ENCODE measurements around the gene OSMR.
A peak's percentile ranks its signal among the peaks of the same experiment; 100 is the strongest.

OSMR gene

GRCh38 chr5:38845526-38846378 is at the start of gene OSMR:
Gene OSMR (plus strand): TSS chr5:38846012. CDS start chr5:38869045, 23,033 bp downstream.
- Histone ChIP-seq H2AFZ (peak within 1 kb of the TSS; percentile 59), H3K4me1 (no peaks in the 10 kb centered on the region)

GRCh38 chr5:38796742-38797108 is 49.1 kb upstream of the OSMR start:
- no peaks in the 10 kb centered on the region for H3K27me3 ChIP-seq (ENCODE audit: control insufficient read depth, insufficient read depth, low read length)
- H2AFZ ChIP-seq, result no peak overlapping the region
- H3K4me2 ChIP-seq (ENCODE audit: low read length), result no peak overlapping the region
- no peaks in the 10 kb centered on the region for H3K79me2 ChIP-seq
- H3K9ac ChIP-seq, result no peak overlapping the region
- no peaks in the 10 kb centered on the region for H3K36me3 ChIP-seq (ENCODE audit: control insufficient read depth, insufficient read depth, low read length)
- no peaks in the 10 kb centered on the region for H3K4me1 ChIP-seq
- H3K4me3 ChIP-seq (ENCODE audit: low read depth, low read length), result no peak overlapping the region
- H3K27ac ChIP-seq, result peak overlapping the region; percentile 54
- no peaks in the 10 kb centered on the region for H3K9me3 ChIP-seq (ENCODE audit: control insufficient read depth, low read length)
- TF ChIP-seq, protein P1, sequence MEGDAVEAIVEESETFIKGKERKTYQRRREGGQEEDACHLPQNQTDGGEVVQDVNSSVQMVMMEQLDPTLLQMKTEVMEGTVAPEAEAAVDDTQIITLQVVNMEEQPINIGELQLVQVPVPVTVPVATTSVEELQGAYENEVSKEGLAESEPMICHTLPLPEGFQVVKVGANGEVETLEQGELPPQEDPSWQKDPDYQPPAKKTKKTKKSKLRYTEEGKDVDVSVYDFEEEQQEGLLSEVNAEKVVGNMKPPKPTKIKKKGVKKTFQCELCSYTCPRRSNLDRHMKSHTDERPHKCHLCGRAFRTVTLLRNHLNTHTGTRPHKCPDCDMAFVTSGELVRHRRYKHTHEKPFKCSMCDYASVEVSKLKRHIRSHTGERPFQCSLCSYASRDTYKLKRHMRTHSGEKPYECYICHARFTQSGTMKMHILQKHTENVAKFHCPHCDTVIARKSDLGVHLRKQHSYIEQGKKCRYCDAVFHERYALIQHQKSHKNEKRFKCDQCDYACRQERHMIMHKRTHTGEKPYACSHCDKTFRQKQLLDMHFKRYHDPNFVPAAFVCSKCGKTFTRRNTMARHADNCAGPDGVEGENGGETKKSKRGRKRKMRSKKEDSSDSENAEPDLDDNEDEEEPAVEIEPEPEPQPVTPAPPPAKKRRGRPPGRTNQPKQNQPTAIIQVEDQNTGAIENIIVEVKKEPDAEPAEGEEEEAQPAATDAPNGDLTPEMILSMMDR (IDR thresholded peaks at IDR 0.05), result no peak

More at GRCh38 chr5:38845526-38846378, at the start of gene OSMR:
- peak within 1 kb of the TSS; percentile 54 for H3K4me2 ChIP-seq (ENCODE audit: low read length)
- H3K79me2 ChIP-seq, result no peaks in the 10 kb centered on the region
- H3K27me3 ChIP-seq (ENCODE audit: control insufficient read depth, insufficient read depth, low read length), result no peaks in the 10 kb centered on the region
- H3K9me3 ChIP-seq (ENCODE audit: control insufficient read depth, low read length), result no peaks in the 10 kb centered on the region
- H3K27ac ChIP-seq, result peak within 1 kb of the TSS; percentile 65
- TF ChIP-seq, protein P1 (IDR thresholded peaks at IDR 0.05), result no peak
- no peak within 1 kb of the TSS for H3K9ac ChIP-seq
- H3K4me3 ChIP-seq (ENCODE audit: low read depth, low read length), result peak within 1 kb of the TSS; percentile 58
- H3K36me3 ChIP-seq (ENCODE audit: control insufficient read depth, insufficient read depth, low read length), result no peaks in the 10 kb centered on the region

- Histone ChIP-seq H3K4me1 (no peaks in the 10 kb centered on the region), H3K9me3 (ENCODE audit: control insufficient read depth, low read length) (no peaks in the 10 kb centered on the region), H3K79me2 (no peaks in the 10 kb centered on the region), H3K4me3 (ENCODE audit: low read depth, low read length) (no peak overlapping the region), H3K27ac (no peak overlapping the region), H3K4me2 (ENCODE audit: low read length) (no peak overlapping the region), H2AFZ (no peak overlapping the region), H3K9ac (no peak overlapping the region), H3K27me3 (ENCODE audit: control insufficient read depth, insufficient read depth, low read length) (no peaks in the 10 kb centered on the region), H3K36me3 (ENCODE audit: control insufficient read depth, insufficient read depth, low read length) (no peaks in the 10 kb centered on the region)
- TF ChIP-seq, protein P1 (IDR thresholded peaks at IDR 0.05), result no peak
These were observed 48.0 kb upstream of the OSMR start for GRCh38 chr5:38797838-38798237.

DNA sequence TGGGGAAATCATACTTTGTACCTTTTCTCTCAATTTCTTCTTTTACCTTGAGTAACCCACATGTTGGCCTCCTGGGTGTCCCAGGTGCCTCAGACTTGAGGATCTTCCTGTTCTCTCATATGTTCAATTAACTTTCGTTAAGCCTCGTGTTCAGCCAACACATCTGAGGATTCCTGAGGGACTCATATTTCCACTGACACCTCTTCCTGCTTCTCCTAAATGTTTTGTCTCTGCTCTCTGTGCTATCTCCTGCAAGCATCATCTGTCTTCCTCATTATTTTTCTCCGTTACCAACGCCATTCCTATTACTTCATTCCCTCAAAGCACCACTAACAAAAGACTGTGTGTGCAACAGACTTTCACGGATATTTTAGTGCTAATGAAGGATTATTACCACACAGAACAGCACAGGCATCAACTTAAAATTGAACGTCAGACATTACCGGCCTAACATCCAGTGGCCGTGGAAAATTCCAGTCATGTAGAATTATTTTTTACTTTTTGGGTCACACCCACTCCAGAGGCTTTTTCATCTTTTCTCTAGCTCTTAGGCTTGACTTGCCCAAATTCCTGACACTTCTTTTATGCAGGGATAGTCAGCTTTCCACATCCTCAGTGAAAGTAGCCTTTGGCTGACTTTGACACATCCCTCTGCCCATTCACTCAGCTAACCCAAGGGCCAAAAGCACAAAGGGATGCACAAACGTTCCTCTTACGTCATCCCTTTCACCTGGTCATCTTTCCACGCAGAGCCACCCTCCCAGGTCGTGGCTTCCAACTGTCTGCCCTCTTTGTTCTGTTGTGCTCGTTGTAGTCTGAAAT is 46.0 kb upstream of the OSMR start:
- no peak overlapping the region for H3K9ac ChIP-seq
- H3K27ac ChIP-seq, result no peak overlapping the region
- no peak overlapping the region for H3K4me2 ChIP-seq (ENCODE audit: low read length)

More for the DNA sequence above, 46.0 kb upstream of the OSMR start:
- Histone ChIP-seq H3K4me3 (ENCODE audit: low read depth, low read length) (no peak overlapping the region), H3K36me3 (ENCODE audit: control insufficient read depth, insufficient read depth, low read length) (no peaks in the 10 kb centered on the region), H3K4me1 (no peaks in the 10 kb centered on the region), H3K9me3 (ENCODE audit: control insufficient read depth, low read length) (no peaks in the 10 kb centered on the region), H3K27me3 (ENCODE audit: control insufficient read depth, insufficient read depth, low read length) (no peaks in the 10 kb centered on the region), H3K79me2 (no peaks in the 10 kb centered on the region), H2AFZ (no peak overlapping the region)
- TF ChIP-seq, protein P1 (IDR thresholded peaks at IDR 0.05), result no peak
